Dendritic cell treated with granulocyte-macrophage colony-stimulating factor and Interleukin-4, amounts not matched to agents 40 ng/mL and 50 ng/mL, for 4 days (primary cell): ENCODE results near the gene FXYD3.

Experiments
- H3K27ac Mint-ChIP-seq: one replicate; pipeline ENCODE4 v1.8.0; 2022; ENCODE audit warnings: mild to moderate bottlenecking, mixed read lengths
- H3K27me3 Mint-ChIP-seq: one replicate; pipeline ENCODE4 v1.8.0; 2022; ENCODE audit warnings: mild to moderate bottlenecking, mixed read lengths
- H3K36me3 Mint-ChIP-seq: one replicate; pipeline ENCODE4 v1.8.0; 2022; ENCODE audit warnings: low read depth, mixed read lengths
- H3K4me1 Mint-ChIP-seq: one replicate; pipeline ENCODE4 v1.8.0; 2022; ENCODE audit warnings: low read depth, mixed read lengths
- H3K4me3 Mint-ChIP-seq: one replicate; pipeline ENCODE4 v1.8.0; 2022; ENCODE audit warnings: mild to moderate bottlenecking, moderate library complexity, mixed read lengths
- H3K9me3 Mint-ChIP-seq: one replicate; pipeline ENCODE4 v1.8.0; 2022; ENCODE audit warnings: mixed read lengths
- intact Hi-C: fragments of 100-400 bp; cut with micrococcal nuclease; formaldehyde crosslinking; loops from one replicate; pipeline ENCODE4 v1.15.0; 2022

The FXYD3 gene

GRCh38 chr19:35153701-35154524 is 38.3 kb downstream of the FXYD3 start:
- no peaks in the 10 kb centered on the region for H3K9me3 Mint-ChIP-seq
- peak overlapping the region; percentile 98 for H3K27ac Mint-ChIP-seq
- intact Hi-C loops = loop anchor here (5.0 to 10.0 kb wide), 2 partner anchors 51 to 113 kb away; partner anchors contain the start of gene USF2
- peaks cover 43% of the 10 kb centered on the region for H3K36me3 Mint-ChIP-seq
- H3K27me3 Mint-ChIP-seq = peaks cover 14% of the 10 kb centered on the region
- peak overlapping the region; percentile 100 for H3K4me3 Mint-ChIP-seq
- peaks cover 62% of the 10 kb centered on the region for H3K4me1 Mint-ChIP-seq

- peaks cover 51% of the 10 kb centered on the region for H3K36me3 Mint-ChIP-seq
- H3K27ac Mint-ChIP-seq = peak within 1 kb of the TSS; percentile 98
- H3K4me3 Mint-ChIP-seq = peak within 1 kb of the TSS; percentile 100
- H3K9me3 Mint-ChIP-seq = no peaks in the 10 kb centered on the region
- intact Hi-C loops = loop anchor here (5.0 to 10.0 kb wide), 2 partner anchors 50 to 113 kb away; partner anchors contain the start of gene USF2
- H3K27me3 Mint-ChIP-seq = peaks cover 14% of the 10 kb centered on the region
- H3K4me1 Mint-ChIP-seq = peaks cover 62% of the 10 kb centered on the region
Observed at GRCh38 chr19:35154525-35155406, 39.1 kb downstream of the FXYD3 start, which contains the start of gene FXYD5. Gene FXYD5 (plus strand): TSS chr19:35154735. CDS start chr19:35155551, 816 bp downstream.

GRCh38 chr19:35155441-35155840 is 39.8 kb downstream of the FXYD3 start:
- Mint-ChIP-seq H3K9me3 (no peaks in the 10 kb centered on the region), H3K36me3 (peaks cover 58% of the 10 kb centered on the region), H3K4me3 (peak overlapping the region; percentile 100), H3K27ac (peak overlapping the region; percentile 98), H3K27me3 (peaks cover 14% of the 10 kb centered on the region), H3K4me1 (peaks cover 58% of the 10 kb centered on the region)
- intact Hi-C loops = loop anchor here (10.0 kb wide), 1 partner anchor 49 kb away; no protein-coding TSS in a partner anchor

GRCh38 chr19:35155981-35156672 is 40.5 kb downstream of the FXYD3 start:
- Mint-ChIP-seq H3K4me3 (peak overlapping the region; percentile 100), H3K36me3 (peaks cover 65% of the 10 kb centered on the region), H3K9me3 (peaks cover 3% of the 10 kb centered on the region), H3K27me3 (peaks cover 14% of the 10 kb centered on the region), H3K4me1 (peaks cover 54% of the 10 kb centered on the region), H3K27ac (peak overlapping the region; percentile 98)
- intact Hi-C loops = loop anchor here (10.0 kb wide), 1 partner anchor 49 kb away; no protein-coding TSS in a partner anchor

GRCh38 chr19:35156673-35157014 is 41.0 kb downstream of the FXYD3 start:
- Mint-ChIP-seq H3K4me3 (peak overlapping the region; percentile 100), H3K36me3 (peaks cover 70% of the 10 kb centered on the region), H3K4me1 (peaks cover 49% of the 10 kb centered on the region), H3K9me3 (peaks cover 8% of the 10 kb centered on the region), H3K27me3 (peaks cover 12% of the 10 kb centered on the region), H3K27ac (no peak overlapping the region)
- intact Hi-C loops = loop anchor here (10.0 kb wide), 1 partner anchor 48 kb away; no protein-coding TSS in a partner anchor

GRCh38 chr19:35157431-35157830 is 41.8 kb downstream of the FXYD3 start:
- Mint-ChIP-seq H3K27me3 (peaks cover 11% of the 10 kb centered on the region), H3K4me1 (peaks cover 44% of the 10 kb centered on the region), H3K9me3 (peaks cover 16% of the 10 kb centered on the region), H3K27ac (no peak overlapping the region), H3K4me3 (no peak overlapping the region), H3K36me3 (peaks cover 78% of the 10 kb centered on the region)
- intact Hi-C loops = loop anchor here (10.0 kb wide), 1 partner anchor 47 kb away; no protein-coding TSS in a partner anchor

GRCh38 chr19:35159606-35160005 is 44.0 kb downstream of the FXYD3 start:
- peaks cover 28% of the 10 kb centered on the region for H3K4me1 Mint-ChIP-seq
- no peak overlapping the region for H3K27ac Mint-ChIP-seq
- peaks cover 34% of the 10 kb centered on the region for H3K9me3 Mint-ChIP-seq
- H3K27me3 Mint-ChIP-seq = no peaks in the 10 kb centered on the region
- H3K36me3 Mint-ChIP-seq = peaks cover 96% of the 10 kb centered on the region
- H3K4me3 Mint-ChIP-seq = no peak overlapping the region
- intact Hi-C loops = loop anchor here (10.0 kb wide), 1 partner anchor 45 kb away; no protein-coding TSS in a partner anchor

- Mint-ChIP-seq H3K36me3 (peaks cover 99% of the 10 kb centered on the region), H3K4me1 (peaks cover 20% of the 10 kb centered on the region), H3K9me3 (peaks cover 42% of the 10 kb centered on the region), H3K27me3 (no peaks in the 10 kb centered on the region), H3K27ac (no peak overlapping the region), H3K4me3 (no peak overlapping the region)
- intact Hi-C loops = no loop called here
Observed at GRCh38 chr19:35160629-35161433, 45.2 kb downstream of the FXYD3 start.

GRCh38 chr19:35161434-35161743 is 45.8 kb downstream of the FXYD3 start:
- Mint-ChIP-seq H3K4me1 (peaks cover 20% of the 10 kb centered on the region), H3K27me3 (no peaks in the 10 kb centered on the region), H3K9me3 (peaks cover 47% of the 10 kb centered on the region), H3K36me3 (peaks cover 100% of the 10 kb centered on the region), H3K4me3 (no peak overlapping the region), H3K27ac (no peak overlapping the region)
- intact Hi-C loops = no loop called here

- Mint-ChIP-seq H3K27me3 (no peaks in the 10 kb centered on the region), H3K4me1 (peaks cover 28% of the 10 kb centered on the region), H3K27ac (no peak overlapping the region), H3K9me3 (peaks cover 51% of the 10 kb centered on the region), H3K36me3 (peaks cover 97% of the 10 kb centered on the region), H3K4me3 (no peak overlapping the region)
- intact Hi-C loops = no loop called here
Observed at GRCh38 chr19:35162471-35163326, 47.1 kb downstream of the FXYD3 start.

- peaks cover 51% of the 10 kb centered on the region for H3K9me3 Mint-ChIP-seq
- no peak overlapping the region for H3K4me3 Mint-ChIP-seq
- H3K27ac Mint-ChIP-seq = no peak overlapping the region
- H3K4me1 Mint-ChIP-seq = peaks cover 42% of the 10 kb centered on the region
- intact Hi-C loops = no loop called here
- peaks cover 97% of the 10 kb centered on the region for H3K36me3 Mint-ChIP-seq
- H3K27me3 Mint-ChIP-seq = no peaks in the 10 kb centered on the region
Observed at GRCh38 chr19:35164418-35164817, 48.8 kb downstream of the FXYD3 start.
